Activated CD4-positive, alpha-beta memory T cell treated with anti-CD3 and anti-CD28 coated beads for 36 hours (primary cell): Measurements from ENCODE around the gene HOXC4. TPM values are rescaled to one million over a fixed set of nuclear protein-coding genes. Genes with fewer than 3 reads are reported as not detected.

Experiments
- CTCF ChIA-PET: fragments of 350-600 bp; sonication (Branson Sonifier 250); formaldehyde crosslinking; loops from one replicate; lab custom pipeline; 2021; ENCODE audit warnings: antibody characterized with exemption, inconsistent platforms; lab: Charles Lee
- POLR2A ChIA-PET: fragments of 350-600 bp; sonication (Branson Sonifier 250); formaldehyde crosslinking; loops from one replicate; lab custom pipeline; 2021; ENCODE audit warnings: antibody characterized with exemption; lab: Charles Lee
- DNase-seq: peaks from one replicate; pipeline ENCODE4 v3.0.0-alpha.2; 2020
- H3K27ac Mint-ChIP-seq: one replicate; pipeline ENCODE4 v1.8.0; 2021; ENCODE audit warnings: mixed read lengths
- H3K27me3 Mint-ChIP-seq: one replicate; pipeline ENCODE4 v1.8.0; 2021; ENCODE audit warnings: mixed read lengths
- H3K36me3 Mint-ChIP-seq: one replicate; pipeline ENCODE4 v1.8.0; 2021; ENCODE audit warnings: mixed read lengths
- H3K4me1 Mint-ChIP-seq: one replicate; pipeline ENCODE4 v1.8.0; 2021; ENCODE audit warnings: low read depth, mixed read lengths
- H3K4me3 Mint-ChIP-seq: one replicate; pipeline ENCODE4 v1.8.0; 2021; ENCODE audit warnings: mild to moderate bottlenecking, mixed read lengths
- H3K9me3 Mint-ChIP-seq: one replicate; pipeline ENCODE4 v1.8.0; 2021; ENCODE audit warnings: mixed read lengths
- intact Hi-C: fragments of 100-400 bp; cut with micrococcal nuclease; formaldehyde crosslinking; loops from one replicate; pipeline ENCODE4 v1.15.1; 2023
- total RNA-seq, 2 experiments: library from RNA; stranded (reverse); gene quantifications; one replicate each; pipeline ENCODE4 v1.2.3, GENCODE V29; 2021

The HOXC4 gene
- total RNA-seq, 2 experiments from 2014 or later, result 0.17 TPM; not detected in 1

- no peaks in the 10 kb centered on the region for H3K9me3 Mint-ChIP-seq
- ChIA-PET POLR2A (no interaction called here), CTCF (interaction anchor here (0.6 to 4.0 kb wide), 11 partner anchors 20 to 167 kb away, joined by 3 to 18 read pairs (median 4); partner anchors contain the start of genes HOXC10 and HOXC5)
- H3K36me3 Mint-ChIP-seq, result no peaks in the 10 kb centered on the region
- peaks cover 28% of the 10 kb centered on the region for H3K4me1 Mint-ChIP-seq
- intact Hi-C loops, result loop anchor here (5.0 kb wide), 2 partner anchors 61 to 101 kb away; partner anchors contain the start of gene HOXC12
- H3K4me3 Mint-ChIP-seq, result peak overlapping the region; percentile 33
- peaks cover 78% of the 10 kb centered on the region for H3K27me3 Mint-ChIP-seq
- no peak for DNase-seq
- no peak overlapping the region for H3K27ac Mint-ChIP-seq
Measured at GRCh38 chr12:54053003-54053750, 458 bp upstream of the HOXC4 start.

DNA sequence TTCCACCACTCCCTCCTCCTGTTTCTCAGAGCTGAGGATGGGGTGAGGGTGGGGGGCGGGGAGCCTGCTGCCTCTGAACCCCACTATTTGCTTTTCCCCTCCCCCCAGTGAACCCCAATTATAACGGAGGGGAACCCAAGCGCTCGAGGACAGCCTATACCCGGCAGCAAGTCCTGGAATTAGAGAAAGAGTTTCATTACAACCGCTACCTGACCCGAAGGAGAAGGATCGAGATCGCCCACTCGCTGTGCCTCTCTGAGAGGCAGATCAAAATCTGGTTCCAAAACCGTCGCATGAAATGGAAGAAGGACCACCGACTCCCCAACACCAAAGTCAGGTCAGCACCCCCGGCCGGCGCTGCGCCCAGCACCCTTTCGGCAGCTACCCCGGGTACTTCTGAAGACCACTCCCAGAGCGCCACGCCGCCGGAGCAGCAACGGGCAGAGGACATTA, 1.1 kb downstream of the HOXC4 start:
- Mint-ChIP-seq H3K9me3 (no peaks in the 10 kb centered on the region), H3K27ac (no peak overlapping the region), H3K27me3 (peaks cover 79% of the 10 kb centered on the region), H3K4me1 (peaks cover 28% of the 10 kb centered on the region), H3K4me3 (no peak overlapping the region), H3K36me3 (no peaks in the 10 kb centered on the region)
- intact Hi-C loops, result loop anchor here (5.0 kb wide), 2 partner anchors 62 to 102 kb away; partner anchors contain the start of gene HOXC12
- ChIA-PET CTCF (interaction anchor here (1.3 to 2.1 kb wide), 3 partner anchors 22 to 153 kb away, joined by 3 to 7 read pairs (median 4); no protein-coding TSS in a partner anchor), POLR2A (no interaction called here)
- no peak for DNase-seq

DNA sequence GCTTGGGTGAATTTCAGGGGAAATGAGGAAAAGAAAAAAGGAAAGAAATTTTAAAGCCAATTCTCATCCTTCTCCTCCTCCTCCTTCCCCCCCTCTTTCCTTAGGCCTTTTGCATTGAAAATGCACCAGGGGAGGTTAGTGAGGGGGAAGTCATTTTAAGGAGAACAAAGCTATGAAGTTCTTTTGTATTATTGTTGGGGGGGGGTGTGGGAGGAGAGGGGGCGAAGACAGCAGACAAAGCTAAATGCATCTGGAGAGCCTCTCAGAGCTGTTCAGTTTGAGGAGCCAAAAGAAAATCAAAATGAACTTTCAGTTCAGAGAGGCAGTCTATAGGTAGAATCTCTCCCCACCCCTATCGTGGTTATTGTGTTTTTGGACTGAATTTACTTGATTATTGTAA, 1.9 kb downstream of the HOXC4 start:
- Mint-ChIP-seq H3K9me3 (no peaks in the 10 kb centered on the region), H3K4me1 (peaks cover 24% of the 10 kb centered on the region), H3K27ac (no peak overlapping the region), H3K36me3 (no peaks in the 10 kb centered on the region), H3K27me3 (peaks cover 77% of the 10 kb centered on the region), H3K4me3 (no peak overlapping the region)
- ChIA-PET POLR2A (no interaction called here), CTCF (interaction anchor here (0.6 to 2.1 kb wide), 3 partner anchors 12 to 152 kb away, joined by 3 to 7 read pairs (median 3); no protein-coding TSS in a partner anchor)
- no peak for DNase-seq
- intact Hi-C loops, result no loop called here

DNA sequence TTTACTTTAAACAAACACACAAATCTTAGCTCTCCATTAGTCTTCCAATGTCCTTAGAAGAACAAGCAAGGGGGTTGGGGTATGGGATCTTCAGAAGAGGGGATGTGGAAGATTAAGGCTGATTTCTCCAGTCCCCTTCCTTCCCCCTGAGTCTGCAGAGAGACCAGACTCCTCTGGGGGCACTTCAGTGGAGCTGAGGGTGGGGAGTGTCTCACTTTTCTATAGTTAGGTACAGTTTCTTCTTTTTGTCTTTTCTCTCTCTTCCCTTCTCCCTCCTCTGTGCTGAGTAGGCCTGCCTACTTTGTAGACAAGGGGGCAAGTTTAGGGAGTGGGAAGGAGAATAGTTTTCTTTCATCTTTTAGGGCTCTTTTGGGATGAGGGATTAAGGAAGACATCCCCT, 2.5 kb downstream of the HOXC4 start:
- H3K4me3 Mint-ChIP-seq, result no peak overlapping the region

GRCh38 chr12:54058128-54058768, 4.6 kb downstream of the HOXC4 start:
- Mint-ChIP-seq H3K4me3 (no peak overlapping the region), H3K27ac (no peak overlapping the region), H3K4me1 (peaks cover 9% of the 10 kb centered on the region), H3K36me3 (no peaks in the 10 kb centered on the region), H3K27me3 (peaks cover 77% of the 10 kb centered on the region), H3K9me3 (no peaks in the 10 kb centered on the region)
- intact Hi-C loops, result no loop called here
- POLR2A ChIA-PET, result no interaction called here
- CTCF ChIA-PET, result interaction anchor here (1.2 kb wide), 1 partner anchor 143 kb away, joined by 3 read pairs; no protein-coding TSS in a partner anchor
- no peak for DNase-seq

More for the DNA sequence above, 2.5 kb downstream of the HOXC4 start:
- POLR2A ChIA-PET, result no interaction called here
- CTCF ChIA-PET, result interaction anchor here (1.3 kb wide), 1 partner anchor 24 kb away, joined by 3 read pairs; no protein-coding TSS in a partner anchor
- intact Hi-C loops, result no loop called here
- peaks cover 78% of the 10 kb centered on the region for H3K27me3 Mint-ChIP-seq
- no peaks in the 10 kb centered on the region for H3K36me3 Mint-ChIP-seq
- H3K27ac Mint-ChIP-seq, result no peak overlapping the region
- DNase-seq, result no peak
- H3K9me3 Mint-ChIP-seq, result no peaks in the 10 kb centered on the region
- H3K4me1 Mint-ChIP-seq, result peaks cover 24% of the 10 kb centered on the region

DNA sequence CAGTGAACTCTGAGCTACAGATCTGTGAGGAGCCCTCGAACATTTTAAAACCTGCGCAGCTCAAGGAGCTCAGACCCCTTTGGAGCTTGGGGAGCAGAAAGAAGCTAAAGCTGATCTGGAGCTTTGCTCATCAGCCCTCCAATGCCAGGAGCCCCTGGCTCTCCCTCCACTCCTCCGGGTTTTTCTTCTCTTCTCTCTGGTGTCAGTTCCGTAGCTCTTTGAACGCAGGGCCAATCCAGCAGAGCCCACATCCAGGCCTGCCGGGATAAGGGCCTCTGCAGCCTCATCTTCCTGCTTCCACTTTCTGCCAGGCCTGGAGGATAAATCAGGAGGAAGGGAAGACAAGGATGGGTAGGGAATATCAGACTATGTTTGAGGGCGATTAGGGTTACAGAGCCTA, 6.0 kb downstream of the HOXC4 start:
- Mint-ChIP-seq H3K27me3 (peaks cover 65% of the 10 kb centered on the region), H3K27ac (no peak overlapping the region), H3K9me3 (no peaks in the 10 kb centered on the region), H3K4me3 (no peak overlapping the region), H3K36me3 (no peaks in the 10 kb centered on the region), H3K4me1 (peaks cover under 1% of the 10 kb centered on the region)
- no peak for DNase-seq
- CTCF ChIA-PET, result interaction anchor here (1.1 kb wide), 1 partner anchor 129 kb away, joined by 4 read pairs; the partner anchor contains the start of gene SMUG1
- intact Hi-C loops, result no loop called here
- POLR2A ChIA-PET, result no interaction called here

GRCh38 chr12:54060174-54060974, 6.7 kb downstream of the HOXC4 start:
- H3K9me3 Mint-ChIP-seq, result no peaks in the 10 kb centered on the region
- no peaks in the 10 kb centered on the region for H3K36me3 Mint-ChIP-seq
- CTCF ChIA-PET, result interaction anchor here (1.1 kb wide), 1 partner anchor 129 kb away, joined by 4 read pairs; the partner anchor contains the start of gene SMUG1
- H3K27me3 Mint-ChIP-seq, result peaks cover 61% of the 10 kb centered on the region
- H3K4me3 Mint-ChIP-seq, result no peak overlapping the region
- intact Hi-C loops, result no loop called here
- POLR2A ChIA-PET, result no interaction called here
- H3K4me1 Mint-ChIP-seq, result no peaks in the 10 kb centered on the region
- no peak overlapping the region for H3K27ac Mint-ChIP-seq
- no peak for DNase-seq

GRCh38 chr12:54060975-54061778, 7.5 kb downstream of the HOXC4 start:
- ChIA-PET CTCF (no interaction called here), POLR2A (no interaction called here)
- DNase-seq, result no peak
- no peaks in the 10 kb centered on the region for H3K4me1 Mint-ChIP-seq
- intact Hi-C loops, result no loop called here
- no peak overlapping the region for H3K4me3 Mint-ChIP-seq
- H3K27ac Mint-ChIP-seq, result no peak overlapping the region
- H3K36me3 Mint-ChIP-seq, result no peaks in the 10 kb centered on the region
- peaks cover 61% of the 10 kb centered on the region for H3K27me3 Mint-ChIP-seq
- H3K9me3 Mint-ChIP-seq, result no peaks in the 10 kb centered on the region

- Mint-ChIP-seq H3K9me3 (no peaks in the 10 kb centered on the region), H3K27me3 (peaks cover 30% of the 10 kb centered on the region), H3K36me3 (no peaks in the 10 kb centered on the region), H3K4me3 (no peak overlapping the region), H3K4me1 (no peaks in the 10 kb centered on the region), H3K27ac (no peak overlapping the region)
- ChIA-PET POLR2A (no interaction called here), CTCF (interaction anchor here (1.3 kb wide), 1 partner anchor 136 kb away, joined by 6 read pairs; no protein-coding TSS in a partner anchor)
- intact Hi-C loops, result no loop called here
- DNase-seq, result no peak
Measured at GRCh38 chr12:54065677-54066076, 12.0 kb downstream of the HOXC4 start.

- Mint-ChIP-seq H3K9me3 (no peaks in the 10 kb centered on the region), H3K4me1 (no peaks in the 10 kb centered on the region), H3K27me3 (peaks cover 24% of the 10 kb centered on the region), H3K27ac (no peak overlapping the region), H3K4me3 (no peak overlapping the region), H3K36me3 (no peaks in the 10 kb centered on the region)
- intact Hi-C loops, result no loop called here
- DNase-seq, result no peak
- ChIA-PET CTCF (interaction anchor here (1.3 kb wide), 1 partner anchor 135 kb away, joined by 6 read pairs; no protein-coding TSS in a partner anchor), POLR2A (no interaction called here)
Measured at GRCh38 chr12:54066408-54066807, 12.8 kb downstream of the HOXC4 start.
